Karpas-422 (cell line): ENCODE measurements around the gene ARID1B. TPM values are rescaled to one million over a fixed set of nuclear protein-coding genes. Genes with fewer than 3 reads are reported as not detected.

Experiments
- DNase-seq: peaks from one replicate; pipeline ENCODE4 v3.0.0-alpha.2; 2015
- H2AFZ ChIP-seq: fragments of 200-600 bp; sonication (generic); 2 replicates; pipeline ENCODE4 v1.6.1; 2014; ENCODE audit warnings: antibody characterized with exemption, low read length, mixed read lengths
- H3K27ac ChIP-seq: fragments of 200-600 bp; sonication (generic); 2 replicates; pipeline ENCODE4 v1.5.1; 2014; ENCODE audit warnings: mild to moderate bottlenecking, low read length, moderate library complexity
- H3K27me3 ChIP-seq: fragments of 200-600 bp; sonication (generic); 2 replicates; pipeline ENCODE4 v1.6.1; 2014; ENCODE audit warnings: low read length, mixed read lengths
- H3K36me3 ChIP-seq: fragments of 200-600 bp; sonication (generic); 2 replicates; pipeline ENCODE4 v1.6.1; 2014; ENCODE audit warnings: low read length, mixed read lengths; ENCODE audit not compliant: insufficient read depth
- H3K4me1 ChIP-seq: fragments of 200-600 bp; sonication (generic); 2 replicates; pipeline ENCODE4 v1.6.1; 2014; ENCODE audit warnings: mild to moderate bottlenecking, low read length, mixed read lengths
- H3K4me2 ChIP-seq: fragments of 200-600 bp; sonication (generic); 2 replicates; pipeline ENCODE4 v1.6.1; 2014; ENCODE audit warnings: low read length, low read depth, mild to moderate bottlenecking; ENCODE audit not compliant: poor library complexity, severe bottlenecking
- H3K4me3 ChIP-seq: fragments of 200-600 bp; sonication (generic); 2 replicates; pipeline ENCODE4 v1.5.1; 2014; ENCODE audit warnings: mild to moderate bottlenecking, antibody characterized with exemption, low read length, mixed read lengths
- H3K79me2 ChIP-seq: fragments of 200-600 bp; sonication (generic); 2 replicates; pipeline ENCODE4 v1.6.1; 2014; ENCODE audit warnings: mild to moderate bottlenecking, low read length, mixed read lengths
- H3K9ac ChIP-seq: fragments of 200-600 bp; sonication (generic); 2 replicates; pipeline ENCODE4 v1.6.0; 2014; ENCODE audit warnings: low read length
- H3K9me2 ChIP-seq: fragments of 200-600 bp; sonication (generic), shearing (Covaris generic); replicated peaks from 2 replicates; pipeline ENCODE4 v1.6.0; 2014; ENCODE audit warnings: mild to moderate bottlenecking, low read length, moderate library complexity; ENCODE audit not compliant: insufficient read depth
- H3K9me3 ChIP-seq: fragments of 300-700, 200-600 bp; sonication (generic); 2 replicates; pipeline ENCODE4 v1.6.1; 2014; ENCODE audit warnings: low read length, mixed read lengths
- H4K20me1 ChIP-seq: fragments of 200-600 bp; sonication (generic); 2 replicates; pipeline ENCODE4 v1.6.1; 2014; ENCODE audit warnings: mild to moderate bottlenecking, antibody characterized with exemption, low read length, low read depth; ENCODE audit not compliant: insufficient read depth
- total RNA-seq: library from RNA; depleted of rRNA; stranded (reverse); fragments of >200 nt; shearing (Covaris generic); gene quantifications from 2 replicates; pipeline ENCODE4 v1.2.3, GENCODE V29; 2014; ENCODE audit warnings: low replicate concordance

ARID1B gene
- total RNA-seq, 1 experiment from 2014 or later, result 174 TPM

- peaks cover 56% of the 10 kb centered on the region for H3K36me3 ChIP-seq
- H4K20me1 ChIP-seq, result no peaks in the 10 kb centered on the region
- peak overlapping the region; percentile 22 for H3K4me2 ChIP-seq
Measured at GRCh38 chr6:157194643-157195042, 417.5 kb downstream of the ARID1B start.

GRCh38 chr6:157196391-157196790 is 419.2 kb downstream of the ARID1B start:
- Histone ChIP-seq H3K9ac (no peak overlapping the region), H3K27me3 (no peaks in the 10 kb centered on the region), H2AFZ (no peak overlapping the region), H3K36me3 (peaks cover 52% of the 10 kb centered on the region), H4K20me1 (no peaks in the 10 kb centered on the region), H3K9me3 (no peaks in the 10 kb centered on the region), H3K79me2 (no peaks in the 10 kb centered on the region; the same call in 1 of the 2 replicates), H3K4me3 (no peak overlapping the region), H3K27ac (no peak overlapping the region), H3K4me2 (no peak overlapping the region), H3K9me2 (no peaks in the 10 kb centered on the region), H3K4me1 (peaks cover 27% of the 10 kb centered on the region)
- DNase-seq, result no peak

More at GRCh38 chr6:157194643-157195042, 417.5 kb downstream of the ARID1B start:
- DNase-seq, result no peak
- H3K27me3 ChIP-seq, result no peaks in the 10 kb centered on the region
- H3K9me2 ChIP-seq, result no peaks in the 10 kb centered on the region
- H3K4me3 ChIP-seq, result no peak overlapping the region
- peak overlapping the region; percentile 73 for H3K27ac ChIP-seq
- peaks cover 27% of the 10 kb centered on the region for H3K4me1 ChIP-seq
- H3K9me3 ChIP-seq, result no peaks in the 10 kb centered on the region
- no peaks in the 10 kb centered on the region; the same call in 1 of the 2 replicates for H3K79me2 ChIP-seq
- no peak overlapping the region for H2AFZ ChIP-seq
- no peak overlapping the region for H3K9ac ChIP-seq

GRCh38 chr6:157198425-157199279 is 421.5 kb downstream of the ARID1B start:
- Histone ChIP-seq H3K27me3 (no peaks in the 10 kb centered on the region), H3K36me3 (peaks cover 50% of the 10 kb centered on the region), H3K79me2 (no peaks in the 10 kb centered on the region; the same call in 1 of the 2 replicates), H3K27ac (no peak overlapping the region), H2AFZ (no peak overlapping the region), H3K4me1 (peaks cover 13% of the 10 kb centered on the region), H3K9me3 (no peaks in the 10 kb centered on the region), H3K4me3 (no peak overlapping the region), H3K9me2 (no peaks in the 10 kb centered on the region), H3K4me2 (no peak overlapping the region), H3K9ac (no peak overlapping the region), H4K20me1 (no peaks in the 10 kb centered on the region)
- no peak for DNase-seq

GRCh38 chr6:157200117-157200516 is 422.9 kb downstream of the ARID1B start:
- Histone ChIP-seq H3K9me2 (no peaks in the 10 kb centered on the region), H2AFZ (no peak overlapping the region), H3K9ac (no peak overlapping the region), H3K9me3 (no peaks in the 10 kb centered on the region), H3K27ac (no peak overlapping the region), H4K20me1 (no peaks in the 10 kb centered on the region), H3K4me3 (no peak overlapping the region), H3K4me2 (no peak overlapping the region), H3K4me1 (no peaks in the 10 kb centered on the region), H3K36me3 (peaks cover 59% of the 10 kb centered on the region), H3K27me3 (no peaks in the 10 kb centered on the region), H3K79me2 (no peaks in the 10 kb centered on the region)
- DNase-seq, result no peak

DNA sequence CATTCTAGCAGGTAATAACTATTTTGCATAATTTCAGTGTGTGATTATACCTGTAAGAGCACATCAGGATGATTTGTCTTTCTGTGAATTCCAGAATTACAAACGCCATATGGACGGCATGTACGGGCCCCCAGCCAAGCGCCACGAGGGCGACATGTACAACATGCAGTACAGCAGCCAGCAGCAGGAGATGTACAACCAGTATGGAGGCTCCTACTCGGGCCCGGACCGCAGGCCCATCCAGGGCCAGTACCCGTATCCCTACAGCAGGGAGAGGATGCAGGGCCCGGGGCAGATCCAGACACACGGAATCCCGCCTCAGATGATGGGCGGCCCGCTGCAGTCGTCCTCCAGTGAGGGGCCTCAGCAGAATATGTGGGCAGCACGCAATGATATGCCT is 423.4 kb downstream of the ARID1B start:
- no peak overlapping the region for H3K4me3 ChIP-seq
- no peaks in the 10 kb centered on the region for H3K4me1 ChIP-seq

DNA sequence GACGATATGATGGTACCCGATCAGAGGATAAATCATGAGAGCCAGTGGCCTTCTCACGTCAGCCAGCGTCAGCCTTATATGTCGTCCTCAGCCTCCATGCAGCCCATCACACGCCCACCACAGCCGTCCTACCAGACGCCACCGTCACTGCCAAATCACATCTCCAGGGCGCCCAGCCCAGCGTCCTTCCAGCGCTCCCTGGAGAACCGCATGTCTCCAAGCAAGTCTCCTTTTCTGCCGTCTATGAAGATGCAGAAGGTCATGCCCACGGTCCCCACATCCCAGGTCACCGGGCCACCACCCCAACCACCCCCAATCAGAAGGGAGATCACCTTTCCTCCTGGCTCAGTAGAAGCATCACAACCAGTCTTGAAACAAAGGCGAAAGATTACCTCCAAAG is 423.9 kb downstream of the ARID1B start:
- no peak overlapping the region for H3K4me2 ChIP-seq
- no peaks in the 10 kb centered on the region for H3K9me2 ChIP-seq
- no peak overlapping the region for H3K9ac ChIP-seq
- H3K9me3 ChIP-seq, result no peaks in the 10 kb centered on the region
- no peak overlapping the region for H3K4me3 ChIP-seq
- no peaks in the 10 kb centered on the region for H4K20me1 ChIP-seq
- peaks cover 61% of the 10 kb centered on the region for H3K36me3 ChIP-seq
- H3K27ac ChIP-seq, result no peak overlapping the region
- H3K27me3 ChIP-seq, result no peaks in the 10 kb centered on the region
- no peaks in the 10 kb centered on the region for H3K4me1 ChIP-seq
- H3K79me2 ChIP-seq, result no peaks in the 10 kb centered on the region
- no peak overlapping the region for H2AFZ ChIP-seq
- DNase-seq, result no peak

More for the DNA sequence above, 423.4 kb downstream of the ARID1B start:
- H3K9me2 ChIP-seq, result no peaks in the 10 kb centered on the region
- H3K27me3 ChIP-seq, result no peaks in the 10 kb centered on the region
- no peaks in the 10 kb centered on the region for H3K79me2 ChIP-seq
- H2AFZ ChIP-seq, result no peak overlapping the region
- no peak overlapping the region for H3K9ac ChIP-seq
- H3K36me3 ChIP-seq, result peaks cover 59% of the 10 kb centered on the region
- no peak overlapping the region for H3K4me2 ChIP-seq
- no peak overlapping the region for H3K27ac ChIP-seq
- no peak for DNase-seq
- no peaks in the 10 kb centered on the region for H4K20me1 ChIP-seq
- no peaks in the 10 kb centered on the region for H3K9me3 ChIP-seq

- Histone ChIP-seq H3K4me3 (no peak overlapping the region), H3K27me3 (no peaks in the 10 kb centered on the region), H3K27ac (no peak overlapping the region), H3K9ac (no peak overlapping the region), H3K9me2 (no peaks in the 10 kb centered on the region), H3K4me1 (peaks cover 5% of the 10 kb centered on the region; the same call in 1 of the 2 replicates), H3K36me3 (peaks cover 52% of the 10 kb centered on the region), H3K79me2 (no peaks in the 10 kb centered on the region), H3K9me3 (no peaks in the 10 kb centered on the region), H4K20me1 (no peaks in the 10 kb centered on the region), H2AFZ (no peak overlapping the region), H3K4me2 (no peak overlapping the region)
- no peak for DNase-seq
Measured at GRCh38 chr6:157203312-157203744, 426.1 kb downstream of the ARID1B start.

GRCh38 chr6:157203764-157204163 is 426.6 kb downstream of the ARID1B start:
- H2AFZ ChIP-seq, result no peak overlapping the region
- no peaks in the 10 kb centered on the region for H3K79me2 ChIP-seq
- H4K20me1 ChIP-seq, result no peaks in the 10 kb centered on the region
- no peaks in the 10 kb centered on the region for H3K27me3 ChIP-seq
- H3K4me1 ChIP-seq, result peaks cover 5% of the 10 kb centered on the region; the same call in 1 of the 2 replicates
- no peak overlapping the region for H3K9ac ChIP-seq
- no peaks in the 10 kb centered on the region for H3K9me3 ChIP-seq
- no peaks in the 10 kb centered on the region for H3K9me2 ChIP-seq
- peaks cover 48% of the 10 kb centered on the region for H3K36me3 ChIP-seq
- DNase-seq, result no peak
- H3K27ac ChIP-seq, result no peak overlapping the region
- H3K4me3 ChIP-seq, result no peak overlapping the region
- H3K4me2 ChIP-seq, result no peak overlapping the region
